GM06990 (cell line): Measurements from ENCODE around the gene TRDMT1.
A peak's percentile ranks its signal among the peaks of the same experiment; 100 is the strongest.

Experiments used
- DNase-seq: peaks from one replicate; pipeline ENCODE4 v3.0.0-alpha.2; 2011; ENCODE audit not compliant: insufficient read length; ENCODE audit errors: extremely low read depth
- H3K27me3 ChIP-seq: replicated peaks from 2 replicates; pipeline ENCODE4 v1.6.0; 2011; ENCODE audit warnings: low read length; ENCODE audit not compliant: control insufficient read depth, insufficient read depth
- H3K36me3 ChIP-seq: 2 replicates; pipeline ENCODE4 v1.5.1; 2011; ENCODE audit warnings: low read length; ENCODE audit not compliant: control insufficient read depth, insufficient read depth
- H3K4me3 ChIP-seq: replicated peaks from 2 replicates; pipeline ENCODE4 v1.5.1; 2011; ENCODE audit warnings: low read depth, mild to moderate bottlenecking, control low read depth, low read length
- TF ChIP-seq, protein P1 (sequence below): IDR thresholded peaks from 2 replicates; pipeline ENCODE4 v1.5.1; 2011; ENCODE audit warnings: low read length, control low read depth, mild to moderate bottlenecking, inconsistent platforms; ENCODE audit not compliant: insufficient read depth, poor library complexity, severe bottlenecking

The TRDMT1 gene

DNA sequence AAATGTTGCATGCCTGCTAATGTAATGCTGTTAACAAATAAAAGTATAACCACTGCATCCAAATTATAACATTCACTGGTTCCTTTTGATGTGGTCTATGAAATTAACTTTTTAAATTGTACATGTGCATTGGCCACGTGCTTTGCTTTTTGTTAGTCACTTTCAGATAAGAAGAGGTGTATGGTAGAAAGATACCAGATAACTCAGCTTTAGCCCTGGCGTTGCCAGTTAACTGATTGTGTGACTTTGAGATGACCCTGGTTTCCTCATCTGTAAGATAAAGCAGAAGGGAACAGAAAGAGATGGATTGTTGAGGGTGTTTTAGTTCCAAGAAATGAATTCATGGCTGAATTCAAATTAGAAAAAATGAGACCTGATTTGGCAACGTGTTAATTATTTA lies 1.9 kb upstream of the TRDMT1 start:
- Histone ChIP-seq H3K4me3 (no peak overlapping the region), H3K36me3 (no peaks in the 10 kb centered on the region), H3K27me3 (no peaks in the 10 kb centered on the region)
- DNase-seq = no peak
- TF ChIP-seq, protein P1, sequence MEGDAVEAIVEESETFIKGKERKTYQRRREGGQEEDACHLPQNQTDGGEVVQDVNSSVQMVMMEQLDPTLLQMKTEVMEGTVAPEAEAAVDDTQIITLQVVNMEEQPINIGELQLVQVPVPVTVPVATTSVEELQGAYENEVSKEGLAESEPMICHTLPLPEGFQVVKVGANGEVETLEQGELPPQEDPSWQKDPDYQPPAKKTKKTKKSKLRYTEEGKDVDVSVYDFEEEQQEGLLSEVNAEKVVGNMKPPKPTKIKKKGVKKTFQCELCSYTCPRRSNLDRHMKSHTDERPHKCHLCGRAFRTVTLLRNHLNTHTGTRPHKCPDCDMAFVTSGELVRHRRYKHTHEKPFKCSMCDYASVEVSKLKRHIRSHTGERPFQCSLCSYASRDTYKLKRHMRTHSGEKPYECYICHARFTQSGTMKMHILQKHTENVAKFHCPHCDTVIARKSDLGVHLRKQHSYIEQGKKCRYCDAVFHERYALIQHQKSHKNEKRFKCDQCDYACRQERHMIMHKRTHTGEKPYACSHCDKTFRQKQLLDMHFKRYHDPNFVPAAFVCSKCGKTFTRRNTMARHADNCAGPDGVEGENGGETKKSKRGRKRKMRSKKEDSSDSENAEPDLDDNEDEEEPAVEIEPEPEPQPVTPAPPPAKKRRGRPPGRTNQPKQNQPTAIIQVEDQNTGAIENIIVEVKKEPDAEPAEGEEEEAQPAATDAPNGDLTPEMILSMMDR = no peak

GRCh38 chr10:17202999-17203398 lies 1.5 kb upstream of the TRDMT1 start:
- Histone ChIP-seq H3K36me3 (no peaks in the 10 kb centered on the region), H3K4me3 (no peak overlapping the region), H3K27me3 (no peaks in the 10 kb centered on the region)
- DNase-seq = no peak
- TF ChIP-seq, protein P1 = no peak

DNA sequence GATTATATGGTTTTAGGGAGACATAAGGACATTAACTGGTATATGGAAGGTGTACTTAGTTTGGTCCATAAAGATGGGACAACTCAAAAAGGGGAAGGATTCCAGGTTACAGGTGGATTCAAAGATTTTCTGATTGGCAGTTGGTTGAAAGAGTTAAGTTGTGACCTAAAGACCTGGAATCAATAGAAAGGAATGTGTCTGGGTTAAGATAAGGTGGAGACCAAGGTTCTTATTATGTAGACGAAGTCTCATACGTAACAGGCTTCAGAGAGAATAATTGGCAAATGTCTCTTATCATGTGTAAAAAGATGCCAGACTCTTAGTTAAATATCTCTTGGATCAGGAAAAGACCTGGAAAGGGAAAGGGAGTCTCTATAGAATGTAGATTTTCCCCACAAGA lies 1.0 kb upstream of the TRDMT1 start:
- no peak overlapping the region for H3K4me3 ChIP-seq
- TF ChIP-seq, protein P1 = no peak

DNA sequence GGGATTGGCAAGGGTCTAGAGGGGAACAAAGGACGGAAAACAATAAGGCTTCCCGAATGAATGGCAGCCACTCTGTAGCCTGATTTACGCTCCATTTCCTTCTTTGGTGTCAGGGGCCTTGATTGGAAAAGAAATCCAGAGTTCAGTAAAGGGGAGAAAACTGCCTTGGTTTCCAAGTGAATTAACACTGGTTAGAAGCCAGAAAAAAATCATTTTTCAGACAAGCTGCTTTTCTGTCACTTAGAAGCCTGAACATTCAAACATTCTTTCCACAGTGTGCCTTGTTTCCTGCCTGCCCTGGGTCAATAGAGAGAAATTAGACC lies 283 bp upstream of the TRDMT1 start:
- TF ChIP-seq, protein P1 = no peak
- Histone ChIP-seq H3K27me3 (no peaks in the 10 kb centered on the region), H3K36me3 (no peaks in the 10 kb centered on the region), H3K4me3 (peak overlapping the region; percentile 85)
- DNase-seq = no peak

More for the DNA sequence above, 1.0 kb upstream of the TRDMT1 start:
- DNase-seq = no peak
- H3K36me3 ChIP-seq = no peaks in the 10 kb centered on the region
- H3K27me3 ChIP-seq = no peaks in the 10 kb centered on the region

DNA sequence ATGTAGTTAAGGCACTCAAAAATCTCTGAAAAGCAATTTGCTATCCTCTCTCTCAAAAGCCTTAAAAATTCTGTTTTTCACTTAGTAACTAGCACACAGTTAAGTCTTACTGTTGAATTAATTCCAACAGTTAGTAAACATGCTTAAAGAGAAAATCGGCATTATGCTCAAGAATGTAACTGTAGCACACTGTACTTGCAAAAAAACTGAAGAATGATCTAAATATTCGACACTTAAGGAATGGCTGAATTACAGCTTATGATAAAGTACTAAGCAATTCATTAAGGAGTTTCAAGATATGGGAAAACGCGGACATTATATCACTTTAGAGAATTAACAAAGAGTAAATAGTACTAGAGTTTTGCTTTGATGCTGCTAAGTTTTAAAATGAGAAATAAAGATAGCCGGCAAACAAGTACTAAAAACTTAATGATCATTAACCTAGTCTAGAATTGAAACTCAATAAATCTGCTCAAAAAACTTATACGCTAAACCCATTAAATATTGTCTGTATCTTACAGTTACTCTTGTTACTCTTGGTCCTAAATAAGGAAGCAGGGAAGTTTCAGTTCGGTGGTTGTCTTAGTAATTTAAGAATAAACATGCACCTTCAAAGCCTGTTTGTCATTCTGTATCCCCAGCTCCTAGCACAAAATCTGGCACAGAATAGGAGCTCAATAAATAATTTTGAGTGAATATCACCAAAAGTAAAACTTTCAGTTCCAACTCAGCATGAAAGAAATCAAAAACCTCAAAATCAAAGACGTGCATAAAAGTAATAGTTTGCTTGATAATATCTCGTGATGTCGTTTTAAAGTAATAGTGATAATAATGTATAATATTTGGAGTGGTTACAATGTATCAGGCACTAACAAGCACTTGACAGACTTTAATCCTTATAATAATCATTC lies 1.2 kb downstream of the TRDMT1 start:
- no peaks in the 10 kb centered on the region for H3K36me3 ChIP-seq
- TF ChIP-seq, protein P1 = no peak
- no peaks in the 10 kb centered on the region for H3K27me3 ChIP-seq
- peak overlapping the region; percentile 85 for H3K4me3 ChIP-seq
- no peak for DNase-seq
